Left lung (tissue), 10 donors: ENCODE measurements around the gene LAPTM5. TPM values are rescaled to one million over a fixed set of nuclear protein-coding genes. Genes with fewer than 3 reads are reported as not detected.
A peak's percentile ranks its signal among the peaks of the same experiment; 100 is the strongest.

ENCODE experiments used
- ATAC-seq: fragments of 200-7000 bp; cut with Tn5 transposase; one replicate; pipeline ENCODE4 v1.9.1; 2020; ENCODE audit warnings: moderate library complexity
- DNase-seq, 4 donors: peaks; one replicate each; pipeline ENCODE4 v3.0.0-alpha.2; 2013 to 2020
- H3K27ac ChIP-seq, 2 donors: fragments of 200-600 bp; sonication (generic) in 1 of 2; one replicate each; pipeline versions ENCODE4 v1.5.0 to v1.8.0; 2020 to 2021
- H3K27me3 ChIP-seq, 2 donors: fragments of 200-600 bp; sonication (generic) in 1 of 2; one replicate each; pipeline versions ENCODE4 v1.5.0 to v1.8.0; 2020 to 2021
- H3K36me3 ChIP-seq, 2 donors: fragments of 200-600 bp; sonication (generic) in 1 of 2; one replicate each; pipeline versions ENCODE4 v1.5.0 to v1.8.0; 2020 to 2021
- H3K4me1 ChIP-seq, 2 donors: fragments of 200-600 bp; one replicate each; pipeline ENCODE4 v1.8.0; 2021
- H3K4me3 ChIP-seq, 2 donors: fragments of 200-600 bp; sonication (generic) in 1 of 2; one replicate each; pipeline versions ENCODE4 v1.5.0 to v1.8.0; 2020 to 2021; ENCODE audit warnings: mild to moderate bottlenecking in 1 of 2
- H3K9me3 ChIP-seq, 2 donors: fragments of 200-600 bp; sonication (generic) in 1 of 2; one replicate each; pipeline versions ENCODE4 v1.5.0 to v1.8.0; 2020 to 2021
- CTCF ChIP-seq, 2 donors: fragments of 200-600 bp; sonication (generic) in 1 of 2; IDR thresholded peaks; one replicate each; pipeline versions ENCODE4 v1.5.0 to v1.8.0; 2021; ENCODE audit warnings: antibody characterized with exemption in 2 of 2
- intact Hi-C, 2 donors: fragments of 100-400 bp; cut with DNase I; formaldehyde crosslinking; loops; one replicate each; pipeline versions ENCODE4 v1.11.2 to v1.14.2; 2022
- polyA plus RNA-seq, 6 donors: library from polyadenylated mRNA; unstranded; fragments of 120-200 nt; gene quantifications; one replicate each; pipeline ENCODE4 v1.2.1, GENCODE V29; 2013; ENCODE audit not compliant: insufficient read length in 6 of 6
- total RNA-seq, 2 donors: library from RNA; stranded (reverse); fragmentation: NEBNext Ultra II Directional; extraction: Animal tissue kit (Norgen Biotek cat#: 25700); gene quantifications; one replicate each; pipeline ENCODE4 v1.2.1, GENCODE V29; 2021
- donor health status: DM: no; HTN: yes; CAD: no.
- donor health status: DM: no; HTN: no; CAD: no.

The LAPTM5 gene
- total and polyA plus RNA-seq, 8 donors, result 23.0 to 513 (median 29.5) TPM

DNA sequence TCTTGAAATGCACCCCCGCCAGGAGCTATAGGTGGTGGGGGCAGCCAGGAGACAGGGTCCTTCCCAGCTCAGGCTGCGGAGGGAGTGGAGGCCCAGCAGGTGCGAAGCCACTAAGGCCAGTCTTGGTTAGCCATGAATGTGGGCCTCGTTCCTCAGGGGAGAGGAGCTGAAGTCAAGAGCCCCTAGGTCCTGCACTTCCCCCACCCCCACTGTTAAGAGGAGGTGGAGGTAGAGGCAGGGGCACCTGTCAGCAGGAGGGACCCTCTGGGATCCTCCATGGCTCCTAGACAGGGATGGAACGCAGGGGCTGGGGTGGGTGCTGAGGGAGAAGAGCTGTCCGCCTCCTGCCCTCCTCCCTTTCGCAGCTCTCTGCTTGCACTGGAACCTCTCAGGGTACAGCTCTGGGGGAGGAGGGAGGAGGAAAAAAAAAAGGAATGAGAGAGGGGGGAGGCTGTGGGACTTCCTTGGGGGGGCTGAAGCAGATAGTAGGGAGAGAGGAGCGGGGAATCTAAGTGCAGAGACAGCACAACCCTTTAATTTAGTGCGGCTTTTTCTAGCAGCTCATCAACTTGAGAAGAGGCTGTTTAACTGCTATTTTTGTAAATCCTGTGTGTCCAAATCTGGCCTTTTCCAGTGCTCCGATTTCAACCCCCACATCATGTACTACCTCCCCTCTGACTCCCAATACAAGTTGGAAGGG, 71.2 kb downstream of the LAPTM5 start:
- Histone ChIP-seq H3K4me1 (no peaks in the 10 kb centered on the region), H3K27me3 (peaks cover 28 to 73% of the 10 kb centered on the region in 2 donors), H3K36me3 (no peaks in the 10 kb centered on the region), H3K9me3 (no peaks in the 10 kb centered on the region), H3K27ac (no peak overlapping the region), H3K4me3 (no peak overlapping the region)
- DNase-seq (peak in 3 of 4 donors; percentile 22 to 67 (median 30)), ATAC-seq (no peak)
- no peak for TF ChIP-seq CTCF (IDR thresholded peaks at IDR 0.05)
- intact Hi-C loops, result no loop called here

- no peak overlapping the region for H3K27ac ChIP-seq
- H3K27me3 ChIP-seq, result peaks cover 28 to 79% of the 10 kb centered on the region in 2 donors
- H3K4me3 ChIP-seq, result no peak overlapping the region
- no peaks in the 10 kb centered on the region for H3K36me3 ChIP-seq
- no peaks in the 10 kb centered on the region for H3K4me1 ChIP-seq
- intact Hi-C loops, result no loop called here
- TF ChIP-seq CTCF (IDR thresholded peaks at IDR 0.05), result no peak
- DNase-seq (peak in 1 of 4 donors; percentile 26), ATAC-seq (no peak)
- H3K9me3 ChIP-seq, result no peaks in the 10 kb centered on the region
Measured at GRCh38 chr1:30685796-30686165, 71.8 kb downstream of the LAPTM5 start.

DNA sequence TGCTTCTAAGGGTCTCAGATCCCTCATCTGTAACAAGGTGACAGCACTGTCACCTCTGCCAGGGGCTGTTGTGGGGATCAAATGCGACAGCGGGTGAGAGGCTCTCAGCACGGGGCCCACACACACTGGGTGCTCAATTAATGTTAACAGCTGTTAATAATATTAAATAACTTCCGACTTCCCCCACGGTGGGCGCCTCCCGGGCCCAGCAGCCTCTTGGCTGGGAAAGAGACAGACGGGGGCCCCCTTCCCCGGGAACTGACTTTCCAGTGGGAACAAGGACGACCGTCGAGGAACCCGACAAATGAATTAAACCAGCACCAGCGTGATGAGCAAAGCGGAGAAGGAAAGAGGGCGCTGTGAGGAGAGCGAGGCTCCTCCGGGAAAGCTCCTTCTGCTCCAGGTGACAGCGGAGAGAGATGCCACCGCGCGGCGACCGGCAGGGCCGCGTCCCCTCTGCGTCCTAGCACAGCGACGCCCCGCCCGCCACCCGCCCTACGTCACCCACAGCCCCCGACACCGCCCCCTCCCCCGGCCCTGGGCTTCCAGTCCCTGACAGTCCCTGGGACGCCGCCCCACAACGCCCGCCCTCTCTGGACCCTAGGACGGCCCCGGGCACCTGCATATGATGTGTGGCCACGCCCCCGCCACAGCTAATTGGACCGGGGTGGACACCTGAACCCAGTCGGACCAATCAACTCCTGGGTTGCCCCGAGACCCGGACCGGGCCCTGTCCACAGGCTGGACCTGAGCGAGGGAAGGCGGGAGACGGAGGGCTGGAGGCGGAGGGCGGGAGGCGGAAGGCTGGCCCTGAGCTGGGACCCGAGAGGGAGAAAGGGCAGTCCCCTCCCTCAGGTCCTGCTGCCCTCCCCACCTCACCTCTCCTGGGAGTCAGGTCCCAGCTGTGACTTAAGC, 72.4 kb downstream of the LAPTM5 start:
- intact Hi-C loops, result no loop called here
- no peaks in the 10 kb centered on the region for H3K4me1 ChIP-seq
- peaks cover 28 to 85% of the 10 kb centered on the region in 2 donors for H3K27me3 ChIP-seq
- H3K4me3 ChIP-seq, result no peak overlapping the region
- peaks cover 0 to 2% of the 10 kb centered on the region in 2 donors for H3K9me3 ChIP-seq
- no peak overlapping the region for H3K27ac ChIP-seq
- no peaks in the 10 kb centered on the region for H3K36me3 ChIP-seq
- TF ChIP-seq CTCF (IDR thresholded peaks at IDR 0.05), result no peak
- DNase-seq (peak in 3 of 4 donors; percentile 64 to 90 (median 87)), ATAC-seq (peak; percentile 98)

DNA sequence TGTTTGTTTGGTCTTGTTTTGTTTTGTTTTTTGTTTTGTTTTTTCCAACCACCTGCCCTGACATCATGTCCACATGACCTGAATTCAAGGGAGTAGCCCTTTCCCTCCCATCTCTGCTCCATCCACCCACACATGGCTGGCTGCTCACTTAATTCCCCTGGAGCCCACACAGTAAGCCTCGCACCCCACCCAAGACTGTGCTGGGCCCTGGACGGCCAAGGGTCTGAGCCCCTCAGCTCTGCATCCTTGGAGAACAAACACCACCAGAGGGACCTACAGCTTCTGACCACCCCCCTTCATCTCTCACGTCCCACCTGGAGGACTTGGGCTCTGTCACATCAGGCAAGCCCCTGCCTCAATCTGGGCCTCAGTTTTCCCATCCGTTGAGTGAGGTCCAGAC, 73.3 kb downstream of the LAPTM5 start:
- no peaks in the 10 kb centered on the region for H3K4me1 ChIP-seq
- intact Hi-C loops, result no loop called here
- no peak for TF ChIP-seq CTCF (IDR thresholded peaks at IDR 0.05)
- DNase-seq, result no peak
- no peak for ATAC-seq
- H3K9me3 ChIP-seq, result peaks cover 0 to 8% of the 10 kb centered on the region in 2 donors
- no peaks in the 10 kb centered on the region for H3K36me3 ChIP-seq
- H3K4me3 ChIP-seq, result no peak overlapping the region
- H3K27me3 ChIP-seq, result peaks cover 28 to 86% of the 10 kb centered on the region in 2 donors
- H3K27ac ChIP-seq, result no peak overlapping the region

- Histone ChIP-seq H3K36me3 (no peaks in the 10 kb centered on the region), H3K4me1 (no peaks in the 10 kb centered on the region), H3K9me3 (peaks cover 0 to 8% of the 10 kb centered on the region in 2 donors), H3K27me3 (peaks cover 28 to 85% of the 10 kb centered on the region in 2 donors), H3K27ac (no peak overlapping the region), H3K4me3 (no peak overlapping the region)
- TF ChIP-seq CTCF (IDR thresholded peaks at IDR 0.05), result no peak
- ATAC-seq (no peak), DNase-seq (peak in 1 of 4 donors; percentile 6)
- intact Hi-C loops, result no loop called here
Measured at GRCh38 chr1:30683699-30684098, 73.9 kb downstream of the LAPTM5 start.
